SK-N-MC (cell line): ENCODE results near the gene LMF2.

Source experiments
- EZH2 ChIP-seq: fragments of 200-600 bp; sonication (generic); IDR thresholded peaks from one replicate; pipeline ENCODE4 v1.6.1; 2017; ENCODE audit warnings: antibody characterized with exemption
- FOXP2 ChIP-seq: optimal IDR thresholded peaks from 2 replicates; pipeline ENCODE3; 2011; ENCODE audit warnings: mild to moderate bottlenecking, moderate library complexity; ENCODE audit not compliant: insufficient read depth; ENCODE audit errors: extremely low read length, control extremely low read depth
- POLR2AphosphoS5 ChIP-seq: IDR thresholded peaks from 2 replicates; pipeline ENCODE4 v1.6.1; 2012; ENCODE audit warnings: mild to moderate bottlenecking, low read depth, low read length, borderline replicate concordance

DNA sequence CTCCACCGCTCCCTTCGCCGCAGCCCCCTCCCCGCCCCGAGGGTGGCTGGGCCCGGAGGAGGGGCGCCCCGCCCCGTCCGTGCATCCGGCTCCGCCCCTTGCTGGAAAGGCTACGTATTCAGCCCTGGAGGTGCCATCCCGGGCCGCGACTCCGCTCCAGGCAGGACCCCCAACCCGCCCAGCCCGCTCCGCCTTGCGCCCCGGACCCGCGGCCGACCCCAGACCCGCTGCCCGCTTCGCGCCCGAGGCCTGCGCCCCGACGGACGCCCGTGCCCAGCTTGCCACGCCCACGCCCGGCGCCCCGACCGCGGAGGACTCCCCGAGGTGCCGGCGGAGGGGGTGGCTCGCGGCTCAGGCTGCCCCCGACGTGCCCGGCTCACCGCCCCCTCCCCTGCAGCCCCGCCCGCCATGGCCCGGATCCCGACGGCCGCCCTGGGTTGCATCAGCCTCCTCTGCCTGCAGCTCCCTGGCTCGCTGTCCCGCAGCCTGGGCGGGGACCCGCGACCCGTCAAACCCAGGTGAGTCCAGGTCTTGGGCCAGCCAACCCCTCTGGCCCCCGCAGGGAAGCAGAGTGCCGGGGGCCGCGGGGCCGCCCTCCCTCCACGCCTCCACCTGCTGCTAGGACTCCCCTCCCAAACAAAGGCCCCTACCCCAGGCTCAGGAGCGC is 25.9 kb downstream of the LMF2 start, which contains the start of gene ADM2:
- TF ChIP-seq EZH2 (no peak), POLR2AphosphoS5 (no peak), FOXP2 (no peak)
